Upper lobe of right lung (tissue), 1 donor: ENCODE data around the gene DPEP3. TPM values are rescaled to one million over a fixed set of nuclear protein-coding genes. Genes with fewer than 3 reads are reported as not detected.

Source experiments
- ATAC-seq: fragments of 200-7000 bp; cut with Tn5 transposase; one replicate; pipeline ENCODE4 v1.9.1; 2020; ENCODE audit warnings: mild to moderate bottlenecking, moderate library complexity
- DNase-seq: peaks from one replicate; pipeline ENCODE4 v3.0.0-alpha.2; 2020
- H3K27ac ChIP-seq: fragments of 200-600 bp; one replicate; pipeline ENCODE4 v1.8.0; 2022
- H3K27me3 ChIP-seq: fragments of 200-600 bp; one replicate; pipeline ENCODE4 v1.8.0; 2022; ENCODE audit warnings: mild to moderate bottlenecking
- H3K36me3 ChIP-seq: fragments of 200-600 bp; one replicate; pipeline ENCODE4 v1.8.0; 2022
- H3K4me1 ChIP-seq: fragments of 200-600 bp; one replicate; pipeline ENCODE4 v1.8.0; 2022
- H3K4me3 ChIP-seq: fragments of 200-600 bp; one replicate; pipeline ENCODE4 v1.8.0; 2022; ENCODE audit warnings: mild to moderate bottlenecking
- H3K9me3 ChIP-seq: fragments of 200-600 bp; one replicate; pipeline ENCODE4 v1.8.0; 2022
- CTCF ChIP-seq: fragments of 200-600 bp; IDR thresholded peaks from one replicate; pipeline ENCODE4 v1.8.0; 2022; ENCODE audit warnings: antibody characterized with exemption
- intact Hi-C: fragments of 100-400 bp; cut with DNase I; formaldehyde crosslinking; loops from one replicate; pipeline ENCODE4 v1.11.0; 2022
- total RNA-seq: library from RNA; stranded (reverse); fragmentation: NEBNext Ultra II Directional; extraction: Animal tissue kit (Norgen Biotek cat#: 25700); gene quantifications from one replicate; pipeline ENCODE4 v1.2.1, GENCODE V29; 2021
- donor health status: DM: no; HTN: yes; CAD: no; lungs with severe emphysema.

Gene DPEP3
- total RNA-seq, 1 donor from 2014 or later: not detected

- no peaks in the 10 kb centered on the region for H3K27me3 ChIP-seq
- H3K4me3 ChIP-seq: no peak overlapping the region
- DNase-seq: no peak
- no peak for TF ChIP-seq CTCF
- no peaks in the 10 kb centered on the region for H3K9me3 ChIP-seq
- no peak overlapping the region for H3K27ac ChIP-seq
- intact Hi-C loops: no loop called here
- peaks cover 64% of the 10 kb centered on the region for H3K36me3 ChIP-seq
- no peak for ATAC-seq
- H3K4me1 ChIP-seq: peaks cover 9% of the 10 kb centered on the region
These were observed 37.1 kb downstream of the DPEP3 start for GRCh38 chr16:67943256-67943618.

- H3K9me3 ChIP-seq: no peaks in the 10 kb centered on the region
These were observed 37.6 kb downstream of the DPEP3 start for GRCh38 chr16:67942510-67943255.

GRCh38 chr16:67942200-67942509 is 38.1 kb downstream of the DPEP3 start:
- Histone ChIP-seq H3K27me3 (no peaks in the 10 kb centered on the region), H3K4me1 (peaks cover 16% of the 10 kb centered on the region), H3K36me3 (peaks cover 53% of the 10 kb centered on the region), H3K9me3 (no peaks in the 10 kb centered on the region), H3K27ac (no peak overlapping the region), H3K4me3 (no peak overlapping the region)
- TF ChIP-seq CTCF: peak; percentile 61
- DNase-seq (no peak), ATAC-seq (peak; percentile 58)
- intact Hi-C loops: no loop called here

More at GRCh38 chr16:67942510-67943255, 37.6 kb downstream of the DPEP3 start:
- intact Hi-C loops: no loop called here
- Histone ChIP-seq H3K4me1 (peaks cover 11% of the 10 kb centered on the region), H3K36me3 (peaks cover 59% of the 10 kb centered on the region), H3K27me3 (no peaks in the 10 kb centered on the region), H3K4me3 (no peak overlapping the region), H3K27ac (no peak overlapping the region)
- no peak for ATAC-seq
- TF ChIP-seq CTCF: no peak
- DNase-seq: no peak

- H3K4me1 ChIP-seq: peaks cover 18% of the 10 kb centered on the region
- H3K36me3 ChIP-seq: peaks cover 48% of the 10 kb centered on the region
- no peaks in the 10 kb centered on the region for H3K9me3 ChIP-seq
- H3K27me3 ChIP-seq: no peaks in the 10 kb centered on the region
- DNase-seq: no peak
- intact Hi-C loops: no loop called here
- no peak overlapping the region for H3K27ac ChIP-seq
- H3K4me3 ChIP-seq: no peak overlapping the region
- no peak for ATAC-seq
- TF ChIP-seq CTCF: no peak
These were observed 38.7 kb downstream of the DPEP3 start for GRCh38 chr16:67941469-67942199.

- Histone ChIP-seq H3K4me3 (no peak overlapping the region), H3K4me1 (peaks cover 18% of the 10 kb centered on the region), H3K27me3 (no peaks in the 10 kb centered on the region), H3K27ac (no peak overlapping the region), H3K36me3 (peaks cover 37% of the 10 kb centered on the region), H3K9me3 (no peaks in the 10 kb centered on the region)
- DNase-seq (no peak), ATAC-seq (no peak)
- intact Hi-C loops: no loop called here
- TF ChIP-seq CTCF: no peak
These were observed 39.7 kb downstream of the DPEP3 start for GRCh38 chr16:67940446-67941089.
